Iris pigment epithelial cell (primary cell): ENCODE results near the gene HPDL.
"Not testable (repeated sequence)": the region's sequence is repeated elsewhere in the genome, so short reads cannot be mapped to it uniquely, and the experiment has no call there.

Source experiments
- DNase-seq: peaks from one replicate; pipeline ENCODE4 v3.0.0-alpha.2; 2011; ENCODE audit warnings: low read depth

HPDL gene

DNA sequence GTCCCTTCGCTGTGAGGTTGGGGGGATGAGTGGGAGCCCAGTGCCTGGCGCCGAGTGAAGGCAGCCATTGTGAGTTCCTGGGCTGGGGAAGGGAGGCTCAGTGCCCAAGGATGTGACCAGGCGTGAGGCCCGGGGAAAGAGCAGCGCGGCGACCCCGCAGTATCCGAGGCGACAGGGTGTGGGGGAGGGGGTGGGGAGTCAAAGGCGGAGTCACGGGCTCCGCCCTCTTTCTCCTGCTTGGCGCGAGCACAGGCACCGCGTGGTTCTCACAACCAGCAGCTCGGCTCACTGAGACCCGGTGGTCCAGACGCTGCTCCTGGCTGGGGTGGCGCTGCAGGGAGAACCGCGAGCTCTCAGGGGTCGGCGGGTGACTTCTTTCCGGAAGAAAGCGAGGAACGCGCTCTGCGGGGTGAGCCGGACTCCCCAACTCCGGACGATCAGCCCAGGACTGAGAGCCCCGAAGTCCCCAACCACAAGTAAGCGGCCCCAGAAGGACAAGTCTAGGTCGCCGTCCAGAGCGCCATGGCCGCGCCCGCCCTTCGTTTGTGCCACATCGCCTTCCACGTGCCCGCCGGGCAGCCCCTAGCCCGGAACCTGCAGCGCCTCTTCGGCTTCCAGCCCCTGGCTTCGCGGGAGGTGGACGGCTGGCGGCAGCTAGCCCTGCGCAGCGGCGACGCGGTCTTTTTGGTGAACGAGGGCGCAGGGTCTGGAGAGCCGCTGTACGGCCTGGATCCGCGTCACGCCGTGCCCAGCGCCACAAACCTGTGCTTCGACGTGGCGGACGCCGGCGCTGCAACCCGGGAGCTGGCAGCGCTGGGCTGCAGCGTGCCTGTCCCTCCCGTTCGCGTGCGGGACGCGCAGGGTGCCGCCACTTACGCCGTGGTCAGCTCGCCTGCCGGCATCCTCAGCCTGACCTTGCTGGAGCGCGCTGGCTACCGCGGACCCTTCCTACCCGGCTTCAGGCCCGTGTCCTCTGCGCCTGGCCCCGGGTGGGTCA lies at the start of gene HPDL:
Gene HPDL (plus strand): TSS at position 269 of the 997 bp plus-strand sequence. CDS start 254 bp downstream, at position 523.
- DNase-seq: peak; percentile 41

GRCh38 chr1:45282351-45282750 lies 44.3 kb upstream of the HPDL start:
- DNase-seq: no peak

DNA sequence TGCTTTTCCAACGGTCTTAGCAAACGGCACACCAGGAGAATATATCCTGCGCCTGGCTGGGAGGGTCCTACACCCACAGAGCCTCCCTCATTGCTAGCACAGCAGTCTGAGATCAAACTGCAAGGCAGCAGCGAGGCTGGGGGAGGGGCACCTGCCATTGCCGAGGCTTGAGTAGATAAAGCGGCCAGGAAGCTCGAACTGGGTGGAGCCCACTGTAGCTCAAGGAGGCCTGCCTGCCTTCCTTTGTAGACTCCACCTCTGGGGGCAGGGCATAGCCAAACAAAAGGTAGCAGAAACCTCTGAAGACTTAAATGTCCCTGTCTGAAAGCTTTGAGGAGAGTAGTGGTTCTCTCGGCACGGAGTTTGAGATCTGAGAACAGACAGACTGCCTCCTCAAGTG lies 41.8 kb upstream of the HPDL start:
- DNase-seq: not testable (repeated sequence)

DNA sequence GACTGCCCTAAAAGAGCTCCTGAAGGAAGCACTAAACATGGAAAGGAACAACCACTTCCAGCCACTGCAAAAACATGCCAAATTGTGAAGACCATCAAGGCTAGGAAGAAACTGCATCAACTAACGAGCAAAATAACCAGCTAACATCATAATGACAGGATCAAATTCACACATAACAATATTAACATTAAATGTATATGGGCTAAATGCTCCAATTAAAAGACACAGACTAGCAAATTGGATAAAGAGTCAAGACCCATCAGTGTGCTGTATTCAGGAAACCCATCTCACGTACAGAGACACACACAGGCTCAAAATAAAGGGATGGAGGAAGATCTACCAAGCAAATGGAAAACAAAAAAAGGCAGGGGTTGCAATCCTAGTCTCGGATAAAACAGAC lies 40.2 kb upstream of the HPDL start:
- DNase-seq: not testable (repeated sequence)

DNA sequence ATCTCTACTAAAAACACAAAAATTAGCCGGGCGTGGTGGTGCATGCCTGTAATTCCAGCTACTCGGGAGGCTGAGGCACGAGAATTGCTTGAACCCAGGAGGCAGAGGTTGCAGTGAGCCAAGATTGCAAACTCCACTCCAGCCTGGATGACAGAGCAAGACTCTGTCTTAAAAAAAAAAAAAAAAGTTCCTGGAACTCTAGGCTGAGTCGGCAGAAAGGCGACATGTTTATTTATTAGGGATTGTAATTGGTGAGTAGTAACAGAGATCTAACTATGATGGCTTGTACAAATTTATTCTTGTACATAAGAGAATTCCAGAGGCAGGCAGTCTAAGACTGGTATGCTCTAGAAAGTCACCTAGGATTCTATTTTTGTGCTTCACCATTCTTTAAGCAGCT lies 35.7 kb upstream of the HPDL start:
- not testable (repeated sequence) for DNase-seq

- no peak for DNase-seq
Observed at GRCh38 chr1:45291716-45292115, 35.0 kb upstream of the HPDL start.

GRCh38 chr1:45297666-45298356 lies 28.9 kb upstream of the HPDL start:
- DNase-seq: peak; percentile 12

DNA sequence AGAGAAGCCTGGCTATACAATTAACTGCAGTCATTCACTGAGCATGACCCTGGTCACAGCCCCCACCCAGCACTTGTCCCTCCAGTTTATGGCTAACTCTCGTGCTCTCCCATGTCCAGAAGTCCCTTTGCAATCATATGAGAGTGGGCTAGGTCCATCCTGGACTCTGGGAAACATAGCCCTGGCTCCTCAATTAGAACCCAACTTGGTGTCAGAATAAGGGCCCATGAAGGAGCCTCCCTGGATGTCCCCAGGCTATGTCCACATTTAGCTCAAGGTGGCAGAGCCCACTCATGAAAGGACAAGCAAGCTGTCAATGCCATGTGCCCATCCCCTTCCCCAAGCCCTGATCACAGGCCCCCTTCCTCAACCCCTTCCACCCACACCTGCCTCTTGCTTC lies 27.4 kb upstream of the HPDL start:
- DNase-seq: no peak

- DNase-seq: peak; percentile 85
Observed at GRCh38 chr1:45299981-45300668, 26.6 kb upstream of the HPDL start.

DNA sequence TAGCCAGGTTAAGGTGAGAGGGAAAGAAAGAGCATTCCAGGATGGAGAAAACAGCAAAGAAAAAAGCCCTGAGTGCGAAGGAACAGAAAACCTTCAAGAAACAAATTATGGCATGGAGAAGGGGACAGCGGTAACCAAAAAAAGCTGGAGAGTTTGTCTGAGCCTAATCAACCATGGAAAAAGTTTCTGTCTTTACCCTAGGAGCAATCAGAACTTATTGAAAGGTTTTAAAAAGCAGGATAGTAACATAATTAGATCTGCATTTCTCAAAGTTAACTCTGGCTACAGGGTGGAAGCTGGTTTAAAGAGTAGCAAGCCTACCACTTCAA lies 26.1 kb upstream of the HPDL start:
- no peak for DNase-seq

- DNase-seq: no peak
Observed at GRCh38 chr1:45302505-45303150, 24.1 kb upstream of the HPDL start.

DNA sequence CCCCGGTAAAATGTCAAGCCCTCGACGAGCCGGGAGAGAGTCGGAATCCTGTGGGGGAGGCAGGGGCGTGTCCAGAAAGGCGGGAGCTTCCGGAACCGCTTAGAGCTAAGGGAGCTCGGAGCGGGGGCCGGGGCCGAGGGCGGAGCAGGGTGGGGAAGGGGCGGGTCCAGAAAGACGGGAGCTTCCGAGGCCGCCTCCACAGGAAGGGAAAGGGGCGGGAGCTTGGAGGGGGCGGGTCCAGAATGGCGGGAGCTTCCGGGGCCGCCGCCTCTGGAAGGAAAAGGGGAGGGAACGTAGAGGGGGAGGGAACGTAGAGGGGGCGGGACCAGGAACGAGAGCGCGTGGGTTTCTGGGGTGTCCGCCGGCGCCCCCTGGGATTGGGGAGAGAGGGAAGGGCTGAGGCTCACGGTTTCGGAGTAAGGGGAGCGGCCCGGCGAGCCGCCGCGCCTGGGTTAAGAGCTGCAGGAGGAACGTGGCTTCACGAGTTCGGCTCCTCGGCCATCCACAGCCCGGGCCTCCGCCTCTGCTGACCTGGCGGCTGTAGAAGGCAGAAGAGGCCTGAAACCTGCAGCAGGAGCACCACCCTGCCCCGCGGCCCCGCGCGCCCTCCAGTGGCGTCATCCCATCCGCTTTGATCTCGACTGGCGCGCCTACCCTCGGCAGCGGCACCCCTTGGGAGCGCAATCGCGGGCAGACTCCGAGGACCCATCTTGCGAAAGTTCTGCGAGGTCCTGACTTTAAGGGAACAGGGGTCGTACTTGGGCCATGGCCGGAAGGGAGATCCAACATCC lies 23.0 kb upstream of the HPDL start:
- peak; percentile 99 for DNase-seq

DNA sequence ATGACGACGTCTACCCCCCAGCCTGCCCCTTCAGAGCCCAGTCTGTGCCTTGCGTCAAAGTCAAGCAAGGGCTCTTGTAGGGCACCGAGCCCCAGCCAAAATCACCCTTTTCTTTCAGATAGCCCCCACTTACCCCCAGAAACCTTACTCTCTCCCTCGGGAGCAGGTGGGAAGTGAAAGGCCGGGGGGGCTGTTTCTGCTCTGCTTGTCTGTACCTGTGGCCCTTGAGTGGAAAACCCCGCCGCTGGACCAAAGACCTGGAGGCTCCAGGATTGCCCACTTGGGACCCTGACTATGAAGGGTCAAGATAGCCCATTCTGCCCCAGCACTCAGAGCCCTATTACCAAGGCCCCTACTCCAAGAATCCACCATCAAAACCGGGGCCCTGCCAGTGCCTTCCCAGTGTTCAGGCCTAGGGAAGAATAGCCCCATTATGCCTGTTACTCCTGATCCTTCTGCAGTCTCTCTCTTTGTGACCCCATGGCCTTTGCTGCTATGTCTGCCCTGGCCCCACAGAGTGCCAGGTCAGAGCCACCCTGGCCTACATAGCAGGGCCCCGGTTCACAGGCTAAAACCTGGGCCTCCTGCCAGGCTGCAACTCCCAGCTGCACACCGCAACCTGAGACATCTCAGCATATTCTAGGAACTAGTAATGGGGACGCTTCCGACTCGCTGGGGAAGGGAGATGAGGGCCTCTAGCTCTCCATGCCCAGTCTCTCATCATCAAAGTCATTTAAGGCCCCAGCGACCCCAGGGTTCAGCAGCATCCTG lies 22.2 kb upstream of the HPDL start:
- peak; percentile 47 for DNase-seq

DNA sequence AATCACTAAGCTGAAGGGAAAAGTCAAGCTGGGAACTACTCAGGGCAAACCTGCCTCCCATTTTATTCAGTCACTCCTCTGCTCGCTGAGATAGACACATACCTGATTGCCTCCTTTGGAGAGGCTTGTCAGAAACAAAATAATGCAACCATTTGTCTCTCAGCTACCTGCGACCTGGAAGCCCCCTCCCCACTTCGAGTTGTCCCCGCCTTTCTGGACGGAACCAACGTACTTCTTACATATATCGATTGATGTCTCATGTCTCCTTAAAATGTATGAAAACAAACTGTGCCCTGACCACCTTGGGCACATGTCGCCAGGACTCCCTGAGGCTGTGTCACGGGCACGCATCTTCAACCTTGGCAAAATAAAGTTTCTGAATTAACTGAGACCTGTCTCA lies 21.5 kb upstream of the HPDL start:
- DNase-seq: no peak

DNA sequence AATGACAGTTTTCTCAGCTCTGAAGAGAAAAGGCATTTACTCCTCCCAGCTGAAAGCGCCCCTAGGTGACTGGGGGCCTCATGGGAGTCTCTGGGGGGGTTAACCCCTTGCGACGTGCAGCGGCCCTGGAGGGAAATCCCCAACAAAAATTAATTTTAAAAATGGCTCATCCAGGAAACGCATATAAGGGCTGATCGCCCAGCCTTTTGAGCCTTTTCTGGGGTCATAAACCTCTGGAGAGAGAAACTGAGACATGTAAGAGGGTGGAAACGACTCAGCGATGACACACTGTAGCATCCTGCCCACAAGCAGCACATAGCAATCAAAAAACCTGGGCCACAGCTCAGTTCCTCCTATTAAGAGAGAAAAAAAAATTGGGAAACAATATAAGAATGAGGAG lies 20.4 kb upstream of the HPDL start:
- peak; percentile 44 for DNase-seq

- DNase-seq: no peak
Observed at GRCh38 chr1:45306905-45307304, 19.8 kb upstream of the HPDL start.

DNA sequence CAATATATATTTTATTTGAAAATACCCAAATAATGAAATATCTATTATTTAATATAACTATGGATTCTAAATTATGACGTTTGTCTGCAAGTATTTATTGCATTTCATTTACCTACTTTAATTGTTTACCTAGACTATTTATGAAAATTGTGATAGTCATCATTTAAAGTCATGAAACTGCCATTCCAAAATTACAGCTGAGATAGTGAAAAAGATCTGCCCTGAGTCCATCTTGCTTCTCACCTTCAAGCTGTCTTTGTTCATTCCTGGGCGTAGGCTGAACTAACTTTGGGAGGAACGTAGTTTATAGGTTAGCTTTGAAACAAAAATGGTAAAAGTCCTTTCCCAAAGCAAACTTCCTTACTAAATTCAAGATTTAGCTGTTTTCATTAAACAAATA lies 12.4 kb upstream of the HPDL start:
- DNase-seq: no peak

DNA sequence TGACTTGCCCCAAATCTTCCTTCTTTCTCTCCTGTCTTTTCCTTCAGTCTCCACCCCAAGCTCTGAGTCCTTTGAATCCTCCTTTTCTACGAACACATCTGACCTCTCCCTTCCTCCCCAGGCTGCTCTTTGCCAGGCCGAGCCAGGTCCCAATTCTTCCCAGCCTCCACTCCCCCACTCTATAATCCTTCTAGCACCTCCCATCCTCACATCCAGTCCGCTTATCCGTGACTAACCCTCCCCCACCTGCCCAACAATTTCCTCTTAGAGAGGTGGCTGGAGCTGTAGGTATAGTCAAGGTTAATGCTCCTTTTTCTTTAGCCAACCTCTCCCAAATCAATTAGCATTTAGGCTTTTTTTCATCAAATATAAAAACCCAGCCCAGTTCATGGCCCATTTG lies 9.5 kb upstream of the HPDL start:
- no peak for DNase-seq

DNA sequence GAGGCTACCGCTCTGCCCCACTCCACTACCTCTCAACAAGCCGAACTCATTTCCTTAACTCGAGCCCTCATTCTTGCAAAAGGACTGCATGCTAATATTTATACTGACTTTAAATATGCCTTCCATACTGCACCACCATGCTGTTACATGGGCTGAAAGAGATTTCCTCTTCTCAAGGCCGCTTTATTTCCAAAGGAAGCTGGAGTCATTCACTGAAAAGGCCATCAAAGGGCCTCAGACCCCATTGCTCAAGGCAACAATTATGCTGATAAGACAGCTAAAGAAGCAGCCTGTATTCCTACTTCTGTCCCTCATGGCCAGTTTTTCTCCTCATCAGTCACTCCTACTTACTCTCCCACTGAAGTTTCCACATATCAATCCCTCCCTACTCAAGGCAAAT lies 6.9 kb upstream of the HPDL start:
- DNase-seq: no peak

DNA sequence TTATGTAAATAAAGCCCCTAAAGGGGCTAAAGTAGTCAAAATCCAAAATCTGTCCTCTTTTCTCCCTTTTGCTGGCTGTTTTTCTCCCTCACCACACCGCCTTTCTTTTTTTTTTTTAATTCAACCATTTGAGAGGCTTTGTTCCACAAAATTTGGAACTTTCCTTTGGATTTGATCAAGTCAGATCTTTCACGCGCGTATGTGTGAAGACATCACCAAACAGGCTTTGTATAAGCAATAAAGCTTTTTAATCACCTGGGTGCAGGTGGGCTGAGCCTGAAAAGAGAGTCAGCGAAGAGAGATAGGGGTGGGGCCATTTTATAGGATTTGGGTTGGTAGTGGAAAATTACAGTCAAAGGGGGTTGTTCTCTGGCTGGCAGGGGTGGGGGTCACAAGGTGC lies 5.3 kb upstream of the HPDL start:
- no peak for DNase-seq
